Mesothelial cell of epicardium (in vitro differentiated cells): ENCODE measurements around the gene SYT1. TPM values are rescaled to one million over a fixed set of nuclear protein-coding genes. Genes with fewer than 3 reads are reported as not detected.

Source experiments
- DNase-seq, 2 experiments: peaks; one replicate each; pipeline ENCODE4 v3.0.0; 2021; ENCODE audit warnings: low spot score in 2 of 2; ENCODE audit not compliant: unreplicated experiment in 2 of 2
- H3K27ac Mint-ChIP-seq: 2 replicates; pipeline ENCODE4 v1.8.0; 2021; ENCODE audit warnings: mixed read lengths
- H3K27me3 Mint-ChIP-seq: 2 replicates; pipeline ENCODE4 v1.8.0; 2021; ENCODE audit warnings: low read depth, mixed read lengths
- H3K36me3 Mint-ChIP-seq: 2 replicates; pipeline ENCODE4 v1.8.0; 2021; ENCODE audit warnings: mixed read lengths
- H3K4me1 Mint-ChIP-seq: 2 replicates; pipeline ENCODE4 v1.8.0; 2021; ENCODE audit warnings: mixed read lengths
- H3K4me3 Mint-ChIP-seq: 2 replicates; pipeline ENCODE4 v1.8.0; 2021; ENCODE audit warnings: mild to moderate bottlenecking, moderate library complexity, mixed read lengths
- H3K9me3 Mint-ChIP-seq: 2 replicates; pipeline ENCODE4 v1.8.0; 2021; ENCODE audit warnings: mixed read lengths
- CTCF ChIP-seq: fragments of 200-600 bp; sonication (generic); IDR thresholded peaks from one replicate; pipeline ENCODE4 v1.5.0; 2021; ENCODE audit warnings: antibody characterized with exemption; ENCODE audit not compliant: unreplicated experiment
- total RNA-seq: library from RNA; stranded (reverse); gene quantifications from 3 replicates; pipeline ENCODE4 v1.2.1, GENCODE V29; 2021

SYT1 gene
- total RNA-seq, 1 donor from 2014 or later: 13.6 TPM

GRCh38 chr12:79174626-79175025 is 310.1 kb downstream of the SYT1 start:
- Mint-ChIP-seq H3K4me1 (peaks cover 10% of the 10 kb centered on the region), H3K27me3 (no peaks in the 10 kb centered on the region), H3K4me3 (no peak overlapping the region), H3K9me3 (peaks cover 25% of the 10 kb centered on the region), H3K27ac (no peak overlapping the region), H3K36me3 (peaks cover 23% of the 10 kb centered on the region)
- DNase-seq: no peak
- no peak for TF ChIP-seq CTCF

- no peak for DNase-seq
- no peak for TF ChIP-seq CTCF
- Mint-ChIP-seq H3K4me3 (no peak overlapping the region), H3K4me1 (peaks cover 3% of the 10 kb centered on the region), H3K27me3 (no peaks in the 10 kb centered on the region), H3K27ac (no peak overlapping the region), H3K9me3 (peaks cover 8% of the 10 kb centered on the region), H3K36me3 (peaks cover 4% of the 10 kb centered on the region)
Measured at GRCh38 chr12:79183003-79183402, 318.4 kb downstream of the SYT1 start.

GRCh38 chr12:79183926-79184325 is 319.4 kb downstream of the SYT1 start:
- peaks cover 1% of the 10 kb centered on the region for H3K36me3 Mint-ChIP-seq
- TF ChIP-seq CTCF: no peak
- no peak overlapping the region for H3K27ac Mint-ChIP-seq

GRCh38 chr12:79186506-79186905 is 321.9 kb downstream of the SYT1 start:
- TF ChIP-seq CTCF: no peak
- H3K27ac Mint-ChIP-seq: no peak overlapping the region
- H3K4me1 Mint-ChIP-seq: peaks cover 18% of the 10 kb centered on the region
- H3K4me3 Mint-ChIP-seq: no peak overlapping the region
- H3K9me3 Mint-ChIP-seq: no peaks in the 10 kb centered on the region
- DNase-seq: no peak
- H3K27me3 Mint-ChIP-seq: no peaks in the 10 kb centered on the region
- no peaks in the 10 kb centered on the region for H3K36me3 Mint-ChIP-seq

More at GRCh38 chr12:79183926-79184325, 319.4 kb downstream of the SYT1 start:
- Mint-ChIP-seq H3K27me3 (no peaks in the 10 kb centered on the region), H3K4me3 (no peak overlapping the region), H3K9me3 (peaks cover 4% of the 10 kb centered on the region), H3K4me1 (peaks cover 12% of the 10 kb centered on the region)
- DNase-seq: no peak

- Mint-ChIP-seq H3K9me3 (no peaks in the 10 kb centered on the region), H3K27me3 (no peaks in the 10 kb centered on the region), H3K27ac (no peak overlapping the region), H3K36me3 (no peaks in the 10 kb centered on the region), H3K4me1 (peaks cover 18% of the 10 kb centered on the region), H3K4me3 (no peak overlapping the region)
- no peak for DNase-seq
- TF ChIP-seq CTCF: no peak
Measured at GRCh38 chr12:79187032-79187431, 322.5 kb downstream of the SYT1 start.

- H3K4me3 Mint-ChIP-seq: no peak overlapping the region
- no peaks in the 10 kb centered on the region for H3K36me3 Mint-ChIP-seq
- no peak for DNase-seq
- no peaks in the 10 kb centered on the region for H3K27me3 Mint-ChIP-seq
- no peaks in the 10 kb centered on the region for H3K9me3 Mint-ChIP-seq
- H3K27ac Mint-ChIP-seq: no peak overlapping the region
- peaks cover 17% of the 10 kb centered on the region for H3K4me1 Mint-ChIP-seq
- TF ChIP-seq CTCF: no peak
Measured at GRCh38 chr12:79191391-79191790, 326.8 kb downstream of the SYT1 start.
